ENCODE results near the gene SLC34A1. TPM values are rescaled to one million over a fixed set of nuclear protein-coding genes. Genes with fewer than 3 reads are reported as not detected.

The SLC34A1 gene
- total RNA-seq, 1 experiment from 2014 or later: 0.28 TPM

- POLR2A ChIA-PET (ENCODE audit: unreplicated experiment): interaction anchor here (1.0 to 1.1 kb wide), 3 partner anchors 20 to 35 kb away, joined by 3 to 16 read pairs (median 5); no protein-coding TSS in a partner anchor
- Histone ChIP-seq H2AFZ (no peak overlapping the region), H4K20me1 (ENCODE audit: insufficient read depth) (no peaks in the 10 kb centered on the region), H3K9me3 (ENCODE audit: insufficient read depth, low read depth) (no peaks in the 10 kb centered on the region), H3F3A (ENCODE audit: insufficient read depth, low read depth) (peaks cover 16% of the 10 kb centered on the region; the same call in 1 of the 2 replicates), H3K79me2 (ENCODE audit: low read depth) (no peaks in the 10 kb centered on the region), H3K27me3 (ENCODE audit: insufficient read depth, low read depth) (no peaks in the 10 kb centered on the region), H3K4me1 (replicated peaks; ENCODE audit: insufficient read depth) (peaks cover 11% of the 10 kb centered on the region), H3K4me2 (peak overlapping the region; percentile 94), H3K9me2 (ENCODE audit: insufficient read depth) (no peaks in the 10 kb centered on the region), H3K4me3 (no peak overlapping the region; the same call in 1 of the 2 replicates), H3K27ac (no peak overlapping the region), H3K36me3 (ENCODE audit: low read depth) (no peaks in the 10 kb centered on the region)
- no peak for TF ChIP-seq EZH2 (IDR thresholded peaks at IDR 0.05; ENCODE audit: low read depth)
- TF ChIP-seq CTCF (conservative IDR thresholded peaks at IDR 0.05): no peak
- no TSS peak for BruUV-seq (replicated peaks)
- CTCF ChIA-PET: interaction anchor here (0.6 to 2.0 kb wide), 17 partner anchors 9 to 833 kb away, joined by 3 to 42 read pairs (median 5); partner anchors contain the start of genes GRK6, LMAN2, PDLIM7 and RNF44
- no peak for DNase-seq
- intact Hi-C loops (cut with micrococcal nuclease; ENCODE audit: unreplicated experiment): no loop called here
Measured at GRCh38 chr5:177369645-177370440, 14.4 kb upstream of the SLC34A1 start.

- DNase-seq: peak; percentile 86 to 95
- BruUV-seq (replicated peaks): no TSS peak
- Histone ChIP-seq H4K20me1 (ENCODE audit: insufficient read depth) (no peaks in the 10 kb centered on the region), H3K9me3 (ENCODE audit: insufficient read depth, low read depth) (no peaks in the 10 kb centered on the region), H3K27ac (no peak overlapping the region), H3F3A (ENCODE audit: insufficient read depth, low read depth) (peaks cover 11% of the 10 kb centered on the region; the same call in 1 of the 2 replicates), H2AFZ (no peak overlapping the region), H3K9me2 (ENCODE audit: insufficient read depth) (no peaks in the 10 kb centered on the region), H3K4me2 (peak overlapping the region; percentile 94), H3K4me1 (replicated peaks; ENCODE audit: insufficient read depth) (peaks cover 11% of the 10 kb centered on the region), H3K79me2 (ENCODE audit: low read depth) (no peaks in the 10 kb centered on the region), H3K36me3 (ENCODE audit: low read depth) (no peaks in the 10 kb centered on the region), H3K4me3 (peak overlapping the region; percentile 54; the same call in 1 of the 2 replicates), H3K27me3 (ENCODE audit: insufficient read depth, low read depth) (no peaks in the 10 kb centered on the region)
- intact Hi-C loops (cut with micrococcal nuclease; ENCODE audit: unreplicated experiment): no loop called here
- ChIA-PET POLR2A (ENCODE audit: unreplicated experiment) (interaction anchor here (0.6 to 1.1 kb wide), 7 partner anchors 19 to 707 kb away, joined by 3 to 16 read pairs (median 6); no protein-coding TSS in a partner anchor), CTCF (interaction anchor here (0.6 to 2.0 kb wide), 17 partner anchors 8 to 834 kb away, joined by 3 to 42 read pairs (median 5); partner anchors contain the start of genes GRK6, LMAN2, PDLIM7 and RNF44)
- peak; percentile 66 for TF ChIP-seq CTCF (conservative IDR thresholded peaks at IDR 0.05)
- TF ChIP-seq EZH2 (IDR thresholded peaks at IDR 0.05; ENCODE audit: low read depth): no peak
Measured at GRCh38 chr5:177370488-177371119, 13.6 kb upstream of the SLC34A1 start.

Measured in PC-9 (cell line).